ENCODE measurements around the gene NAV3.

GRCh38 chr12:77968021-77968420 lies 137.3 kb downstream of the NAV3 start:
- TF ChIP-seq ZNF274 (IDR thresholded peaks at IDR 0.05; ENCODE audit: low read depth, low read length), result no peak
- no peak for TF ChIP-seq YY1 (IDR thresholded peaks at IDR 0.05; ENCODE audit: insufficient read depth, insufficient read length)

Data from NT2/D1 (cell line).